GM10248 (cell line): ENCODE data around the gene ZNF3.

Experiments used
- CTCF ChIA-PET: fragments of 300-600 bp; sonication (Branson Sonifier 250); formaldehyde crosslinking; extraction: SDS; loops from one replicate; lab custom pipeline; 2021; ENCODE audit warnings: antibody characterized with exemption; lab: Yijun Ruan, JAX
- POLR2A ChIA-PET: fragments of 350-650 bp; sonication (Branson Sonifier 250); formaldehyde crosslinking; extraction: SDS; loops from one replicate; lab custom pipeline; 2020; ENCODE audit warnings: antibody characterized with exemption; lab: Yijun Ruan, JAX
- DNase-seq: peaks from one replicate; pipeline ENCODE4 v3.0.0; 2012; ENCODE audit errors: extremely low spot score
- CTCF ChIP-seq: IDR thresholded peaks from 2 replicates; pipeline ENCODE4 v1.5.1; 2012; ENCODE audit warnings: mild to moderate bottlenecking, low read depth; ENCODE audit errors: extremely low read depth, missing control alignments, control extremely low read depth

ZNF3 gene

GRCh38 chr7:100023526-100023925 is 58.0 kb downstream of the ZNF3 start:
- ChIA-PET CTCF (interaction anchor here (1.3 kb wide), 1 partner anchor 33 kb away, joined by 3 read pairs; no protein-coding TSS in a partner anchor), POLR2A (no interaction called here)
- TF ChIP-seq CTCF, result no peak
- no peak for DNase-seq

GRCh38 chr7:100022621-100023020 is 58.9 kb downstream of the ZNF3 start:
- ChIA-PET POLR2A (interaction anchor here (0.9 kb wide), 1 partner anchor 23 kb away, joined by 3 read pairs; no protein-coding TSS in a partner anchor), CTCF (interaction anchor here (0.6 to 1.6 kb wide), 5 partner anchors 9 to 620 kb away, joined by 3 to 8 read pairs (median 3); no protein-coding TSS in a partner anchor)
- no peak for TF ChIP-seq CTCF
- no peak for DNase-seq

- TF ChIP-seq CTCF, result no peak
- no peak for DNase-seq
- ChIA-PET POLR2A (interaction anchor here (0.7 kb wide), 1 partner anchor 557 kb away, joined by 5 read pairs; no protein-coding TSS in a partner anchor), CTCF (interaction anchor here (1.2 to 3.0 kb wide), 5 partner anchors 27 to 107 kb away, joined by 3 to 8 read pairs (median 4); no protein-coding TSS in a partner anchor)
These were observed 60.2 kb downstream of the ZNF3 start for GRCh38 chr7:100021297-100021696.
